HCT116 (cell line): ENCODE data around the gene PDE4D. TPM values are rescaled to one million over a fixed set of nuclear protein-coding genes. Genes with fewer than 3 reads are reported as not detected.

Source experiments
- ATAC-seq: fragments of 200-7000 bp; cut with Tn5 transposase; 2 replicates; pipeline ENCODE4 v1.9.1; 2020; ENCODE audit warnings: mild to moderate bottlenecking, moderate library complexity
- BruUV-seq: library from RNA; stranded (reverse); fragments of 400-500 nt; replicated peaks from 2 replicates; lab custom pipeline; 2021; lab: Mats Ljungman, UMichigan
- CTCF ChIA-PET: fragments of 300-600 bp; sonication (Branson Sonifier 250); formaldehyde crosslinking; loops from one replicate; lab custom pipeline; 2021; ENCODE audit warnings: antibody characterized with exemption; lab: Charles Lee
- POLR2A ChIA-PET: fragments of 300-600, 350-600 bp; sonication (Branson Sonifier 250); formaldehyde crosslinking; loops from one replicate; lab custom pipeline; 2021; ENCODE audit warnings: antibody characterized with exemption; lab: Charles Lee
- RAD21 ChIA-PET, 2 experiments: fragments of 300-600 bp; sonication (Branson Sonifier 250); formaldehyde crosslinking; loops; one replicate each; lab custom pipeline; 2023; ENCODE audit warnings: low total read pairs in 2 of 2; ENCODE audit not compliant: uncharacterized antibody in 2 of 2, unreplicated experiment in 2 of 2, low non-redundant PET in 1 of 2; lab: Charles Lee
- DNase-seq: peaks from one replicate; pipeline ENCODE4 v3.0.0-alpha.2; 2010; ENCODE audit warnings: low read depth, low spot score
- H2AFZ ChIP-seq: fragments of 200-600 bp; shearing (Covaris generic), sonication (generic); 2 replicates; pipeline ENCODE4 v1.6.1; 2017; ENCODE audit warnings: low read depth, mixed run types, mixed read lengths, antibody characterized with exemption, low read length; ENCODE audit not compliant: poor library complexity, severe bottlenecking
- H3K27ac ChIP-seq: 2 replicates; pipeline ENCODE4 v1.5.1; 2012; ENCODE audit warnings: low read depth, low read length
- H3K27me3 ChIP-seq: fragments of 200-600 bp; sonication (generic); 2 replicates; pipeline ENCODE4 v1.6.1; 2016; ENCODE audit warnings: mixed run types, low read length, mixed read lengths; ENCODE audit not compliant: insufficient read depth
- H3K36me3 ChIP-seq, 2 experiments: fragments of 200-500 bp in 1 of 2; fragments of 200-600 bp in 1 of 2; sonication (Bioruptor generic) in 1 of 2; sonication (generic) in 1 of 2; 2 replicates each; pipeline versions ENCODE4 v1.5.1 to v1.6.1; 2014 to 2016; ENCODE audit warnings: low read length in 2 of 2, inconsistent platforms in 1 of 2, mixed read lengths in 1 of 2, mixed run types in 1 of 2; ENCODE audit not compliant: insufficient read depth in 2 of 2, control insufficient read depth in 1 of 2
- H3K4me1 ChIP-seq, 2 experiments: fragments of 200-600 bp in 1 of 2; sonication (generic) in 1 of 2; 2 replicates each; pipeline versions ENCODE4 v1.5.1 to v1.6.1; 2012 to 2017; ENCODE audit warnings: low read length in 2 of 2, inconsistent platforms in 1 of 2, mild to moderate bottlenecking in 1 of 2, mixed read lengths in 1 of 2, mixed run types in 1 of 2, moderate library complexity in 1 of 2; ENCODE audit not compliant: insufficient read depth in 2 of 2, control insufficient read depth in 1 of 2
- H3K4me2 ChIP-seq: fragments of 200-600 bp; sonication (generic); 2 replicates; pipeline ENCODE4 v1.6.1; 2017; ENCODE audit warnings: mixed run types, low read length, mixed read lengths
- H3K4me3 ChIP-seq, 2 experiments: fragments of 200-600 bp in 1 of 2; sonication (generic) in 1 of 2; replicated peaks in 1 of 2; 2 replicates each; pipeline ENCODE4 v1.5.1; 2011 to 2016; ENCODE audit warnings: low read length in 2 of 2, control low read depth in 1 of 2, low read depth in 1 of 2, mild to moderate bottlenecking in 1 of 2, mixed read lengths in 1 of 2, mixed run types in 1 of 2
- H3K79me2 ChIP-seq: fragments of 200-600 bp; sonication (generic); 2 replicates; pipeline ENCODE4 v1.6.1; 2017; ENCODE audit warnings: mild to moderate bottlenecking, mixed run types, low read length, moderate library complexity, mixed read lengths; ENCODE audit not compliant: insufficient read depth
- H3K9ac ChIP-seq: fragments of 200-600 bp; sonication (generic); 2 replicates; pipeline ENCODE4 v1.6.1; 2016; ENCODE audit warnings: low read length, mixed read lengths
- H3K9me2 ChIP-seq: fragments of 200-600 bp; sonication (generic), shearing (Covaris generic); 2 replicates; pipeline ENCODE4 v1.6.1; 2017; ENCODE audit warnings: mixed run types, mild to moderate bottlenecking, moderate library complexity; ENCODE audit not compliant: insufficient read depth
- H3K9me3 ChIP-seq, 2 experiments: fragments of 200-500 bp in 1 of 2; fragments of 200-600 bp in 1 of 2; sonication (Bioruptor generic) in 1 of 2; sonication (generic) in 1 of 2; 2 replicates each; pipeline ENCODE4 v1.6.1; 2014 to 2017; ENCODE audit warnings: low read length in 2 of 2, mixed read lengths in 2 of 2, inconsistent platforms in 1 of 2, low read depth in 1 of 2, mild to moderate bottlenecking in 1 of 2, mixed run types in 1 of 2, moderate library complexity in 1 of 2; ENCODE audit not compliant: control insufficient read depth in 1 of 2, insufficient read depth in 1 of 2
- H4K20me1 ChIP-seq: fragments of 200-600 bp; sonication (generic), shearing (Covaris generic); 2 replicates; pipeline ENCODE4 v1.6.1; 2017; ENCODE audit warnings: mixed run types, mild to moderate bottlenecking, moderate library complexity; ENCODE audit not compliant: insufficient read depth
- EGR1 ChIP-seq: IDR thresholded peaks from 2 replicates; pipeline ENCODE4 v1.6.1; 2012; ENCODE audit warnings: low read depth
- EZH2 ChIP-seq: fragments of 200-600 bp; sonication (generic); IDR thresholded peaks from 2 replicates; pipeline ENCODE4 v1.6.1; 2017; ENCODE audit warnings: antibody characterized with exemption, mixed run types
- EZH2phosphoT487 ChIP-seq: fragments of 200-600 bp; IDR thresholded peaks from 2 replicates; pipeline ENCODE4 v1.6.1; 2018; ENCODE audit warnings: antibody characterized with exemption, borderline replicate concordance
- JUND ChIP-seq: IDR thresholded peaks from 2 replicates; pipeline ENCODE4 v1.6.1; 2012
- POLR2A ChIP-seq: IDR thresholded peaks from 2 replicates; pipeline ENCODE4 v1.7.0; 2011; ENCODE audit warnings: borderline replicate concordance; ENCODE audit not compliant: insufficient read depth, insufficient read length; ENCODE audit errors: extremely low read depth
- POLR2AphosphoS5 ChIP-seq: IDR thresholded peaks from 2 replicates; pipeline ENCODE4 v1.6.1; 2011; ENCODE audit warnings: mild to moderate bottlenecking, low read depth, low read length, moderate library complexity
- SIN3A ChIP-seq: IDR thresholded peaks from 2 replicates; pipeline ENCODE4 v1.6.1; 2012; ENCODE audit warnings: low read depth
- SP1 ChIP-seq: IDR thresholded peaks from 2 replicates; pipeline ENCODE4 v1.6.1; 2012; ENCODE audit warnings: low read depth
- YY1 ChIP-seq: IDR thresholded peaks from 2 replicates; pipeline ENCODE4 v1.6.1; 2011; ENCODE audit warnings: low read length, low read depth, moderate library complexity, mild to moderate bottlenecking; ENCODE audit not compliant: insufficient replicate concordance; ENCODE audit errors: extremely low read depth
- ZFX ChIP-seq: fragments of 450-650 bp; IDR thresholded peaks from 2 replicates; pipeline ENCODE4 v1.6.1; 2017
- ZNF274 ChIP-seq: fragments of 200-500 bp; sonication (Bioruptor generic); IDR thresholded peaks from 2 replicates; pipeline ENCODE4 v1.6.1; 2014; ENCODE audit warnings: mild to moderate bottlenecking, low read depth, low read length, inconsistent platforms
- intact Hi-C: fragments of 100-400 bp; cut with micrococcal nuclease; formaldehyde crosslinking; loops from 2 replicates; pipeline ENCODE4 v1.10.0; 2022
- total RNA-seq: library from RNA; stranded (reverse); gene quantifications from one replicate; pipeline ENCODE4 v1.2.1, GENCODE V29; 2021; ENCODE audit not compliant: unreplicated experiment
- TF ChIP-seq, protein P1 (sequence below): IDR thresholded peaks from 2 replicates; pipeline ENCODE4 v1.6.1; 2012; ENCODE audit warnings: low read depth
- TF ChIP-seq, protein P2 (sequence below): IDR thresholded peaks from 2 replicates; pipeline ENCODE4 v1.6.1; 2011; ENCODE audit warnings: mild to moderate bottlenecking, low read length, moderate library complexity; ENCODE audit not compliant: insufficient replicate concordance; ENCODE audit errors: extremely low read depth
- TF ChIP-seq, protein P3 (sequence below): IDR thresholded peaks from 2 replicates; pipeline ENCODE4 v1.6.1; 2012

PDE4D gene
- total RNA-seq, 1 experiment from 2014 or later, result 1.1 TPM

DNA sequence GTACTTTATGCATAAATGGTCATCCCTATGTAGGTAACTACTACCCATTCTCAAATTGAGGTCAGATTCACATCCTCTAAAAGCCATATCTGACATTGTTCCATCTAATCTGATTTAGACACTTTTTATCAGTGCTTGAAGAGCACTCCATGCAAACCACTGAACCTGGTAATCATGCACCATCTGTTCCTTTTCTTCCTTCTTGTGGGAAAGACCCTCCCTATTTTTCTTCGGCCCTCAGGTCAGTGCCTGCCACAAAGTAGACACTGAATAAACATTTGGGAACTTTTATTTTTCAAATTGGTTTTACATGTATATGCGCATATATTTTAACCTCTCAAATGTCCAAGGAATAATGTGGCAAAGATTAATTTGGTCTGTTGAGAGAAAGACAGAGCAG, 26.0 kb upstream of the PDE4D start (continued):
- TF ChIP-seq, protein P1, sequence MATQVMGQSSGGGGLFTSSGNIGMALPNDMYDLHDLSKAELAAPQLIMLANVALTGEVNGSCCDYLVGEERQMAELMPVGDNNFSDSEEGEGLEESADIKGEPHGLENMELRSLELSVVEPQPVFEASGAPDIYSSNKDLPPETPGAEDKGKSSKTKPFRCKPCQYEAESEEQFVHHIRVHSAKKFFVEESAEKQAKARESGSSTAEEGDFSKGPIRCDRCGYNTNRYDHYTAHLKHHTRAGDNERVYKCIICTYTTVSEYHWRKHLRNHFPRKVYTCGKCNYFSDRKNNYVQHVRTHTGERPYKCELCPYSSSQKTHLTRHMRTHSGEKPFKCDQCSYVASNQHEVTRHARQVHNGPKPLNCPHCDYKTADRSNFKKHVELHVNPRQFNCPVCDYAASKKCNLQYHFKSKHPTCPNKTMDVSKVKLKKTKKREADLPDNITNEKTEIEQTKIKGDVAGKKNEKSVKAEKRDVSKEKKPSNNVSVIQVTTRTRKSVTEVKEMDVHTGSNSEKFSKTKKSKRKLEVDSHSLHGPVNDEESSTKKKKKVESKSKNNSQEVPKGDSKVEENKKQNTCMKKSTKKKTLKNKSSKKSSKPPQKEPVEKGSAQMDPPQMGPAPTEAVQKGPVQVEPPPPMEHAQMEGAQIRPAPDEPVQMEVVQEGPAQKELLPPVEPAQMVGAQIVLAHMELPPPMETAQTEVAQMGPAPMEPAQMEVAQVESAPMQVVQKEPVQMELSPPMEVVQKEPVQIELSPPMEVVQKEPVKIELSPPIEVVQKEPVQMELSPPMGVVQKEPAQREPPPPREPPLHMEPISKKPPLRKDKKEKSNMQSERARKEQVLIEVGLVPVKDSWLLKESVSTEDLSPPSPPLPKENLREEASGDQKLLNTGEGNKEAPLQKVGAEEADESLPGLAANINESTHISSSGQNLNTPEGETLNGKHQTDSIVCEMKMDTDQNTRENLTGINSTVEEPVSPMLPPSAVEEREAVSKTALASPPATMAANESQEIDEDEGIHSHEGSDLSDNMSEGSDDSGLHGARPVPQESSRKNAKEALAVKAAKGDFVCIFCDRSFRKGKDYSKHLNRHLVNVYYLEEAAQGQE, result no peak
- TF ChIP-seq SP1, result no peak
- TF ChIP-seq ZNF274, result no peak
- TF ChIP-seq, protein P2, sequence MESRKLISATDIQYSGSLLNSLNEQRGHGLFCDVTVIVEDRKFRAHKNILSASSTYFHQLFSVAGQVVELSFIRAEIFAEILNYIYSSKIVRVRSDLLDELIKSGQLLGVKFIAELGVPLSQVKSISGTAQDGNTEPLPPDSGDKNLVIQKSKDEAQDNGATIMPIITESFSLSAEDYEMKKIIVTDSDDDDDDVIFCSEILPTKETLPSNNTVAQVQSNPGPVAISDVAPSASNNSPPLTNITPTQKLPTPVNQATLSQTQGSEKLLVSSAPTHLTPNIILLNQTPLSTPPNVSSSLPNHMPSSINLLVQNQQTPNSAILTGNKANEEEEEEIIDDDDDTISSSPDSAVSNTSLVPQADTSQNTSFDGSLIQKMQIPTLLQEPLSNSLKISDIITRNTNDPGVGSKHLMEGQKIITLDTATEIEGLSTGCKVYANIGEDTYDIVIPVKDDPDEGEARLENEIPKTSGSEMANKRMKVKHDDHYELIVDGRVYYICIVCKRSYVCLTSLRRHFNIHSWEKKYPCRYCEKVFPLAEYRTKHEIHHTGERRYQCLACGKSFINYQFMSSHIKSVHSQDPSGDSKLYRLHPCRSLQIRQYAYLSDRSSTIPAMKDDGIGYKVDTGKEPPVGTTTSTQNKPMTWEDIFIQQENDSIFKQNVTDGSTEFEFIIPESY, result no peak
- no peak for TF ChIP-seq POLR2AphosphoS5
- TF ChIP-seq, protein P3, sequence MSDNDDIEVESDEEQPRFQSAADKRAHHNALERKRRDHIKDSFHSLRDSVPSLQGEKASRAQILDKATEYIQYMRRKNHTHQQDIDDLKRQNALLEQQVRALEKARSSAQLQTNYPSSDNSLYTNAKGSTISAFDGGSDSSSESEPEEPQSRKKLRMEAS, result no peak
- TF ChIP-seq SIN3A, result no peak

DNA sequence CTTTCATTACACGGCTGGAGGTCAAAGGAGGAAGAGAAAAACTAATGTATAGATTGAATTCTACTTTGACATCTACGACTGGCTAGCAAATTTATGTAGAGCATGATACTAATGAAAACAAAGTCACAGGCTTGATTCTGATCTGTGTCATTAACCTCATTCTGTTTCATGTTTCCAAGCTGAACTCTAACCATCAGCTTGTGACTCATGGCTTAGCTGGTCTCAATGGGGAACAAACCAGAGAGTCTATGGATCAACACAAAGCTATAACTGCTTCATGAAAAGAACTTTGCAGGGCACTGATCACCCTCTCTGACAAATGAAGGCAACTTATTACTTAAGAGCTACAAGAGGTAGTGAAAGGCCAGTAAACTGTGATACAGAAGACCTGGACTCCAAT, 23.6 kb upstream of the PDE4D start:
- no peak overlapping the region for H2AFZ ChIP-seq
- no peaks in the 10 kb centered on the region for H3K4me1 ChIP-seq
- H3K79me2 ChIP-seq, result no peaks in the 10 kb centered on the region
- H3K9me3 ChIP-seq, result no peaks in the 10 kb centered on the region
- ATAC-seq (no peak), DNase-seq (no peak)
- BruUV-seq, result no TSS peak
- H3K27ac ChIP-seq, result no peak overlapping the region
- no peak overlapping the region for H3K4me3 ChIP-seq
- TF ChIP-seq POLR2AphosphoS5 (no peak), EZH2 (no peak), EGR1 (no peak), ZNF274 (no peak), YY1 (no peak), EZH2phosphoT487 (no peak), SIN3A (no peak), ZFX (no peak), JUND (no peak), POLR2A (no peak)
- TF ChIP-seq, protein P3, result no peak
- intact Hi-C loops, result no loop called here
- H3K27me3 ChIP-seq, result no peaks in the 10 kb centered on the region; the same call in 1 of the 2 replicates
- ChIA-PET RAD21 (no interaction called here), POLR2A (no interaction called here), CTCF (no interaction called here)
- no peaks in the 10 kb centered on the region for H3K36me3 ChIP-seq
- H3K9ac ChIP-seq, result no peak overlapping the region
- H3K9me2 ChIP-seq, result no peaks in the 10 kb centered on the region
- no peaks in the 10 kb centered on the region; the same call in 1 of the 2 replicates for H4K20me1 ChIP-seq
- H3K4me2 ChIP-seq, result no peak overlapping the region
